Activated CD4-positive, alpha-beta T cell treated with anti-CD3 and anti-CD28 coated beads, Interleukin-2, amount 50 U/mL, for 1 hour (primary cell): Measurements from ENCODE around the gene CLBA1.
"Not testable (repeated sequence)": the region's sequence is repeated elsewhere in the genome, so short reads cannot be mapped to it uniquely, and the experiment has no call there.

Experiments used
- DNase-seq: peaks from one replicate; pipeline ENCODE4 v3.0.0-alpha.2; 2020

The CLBA1 gene

DNA sequence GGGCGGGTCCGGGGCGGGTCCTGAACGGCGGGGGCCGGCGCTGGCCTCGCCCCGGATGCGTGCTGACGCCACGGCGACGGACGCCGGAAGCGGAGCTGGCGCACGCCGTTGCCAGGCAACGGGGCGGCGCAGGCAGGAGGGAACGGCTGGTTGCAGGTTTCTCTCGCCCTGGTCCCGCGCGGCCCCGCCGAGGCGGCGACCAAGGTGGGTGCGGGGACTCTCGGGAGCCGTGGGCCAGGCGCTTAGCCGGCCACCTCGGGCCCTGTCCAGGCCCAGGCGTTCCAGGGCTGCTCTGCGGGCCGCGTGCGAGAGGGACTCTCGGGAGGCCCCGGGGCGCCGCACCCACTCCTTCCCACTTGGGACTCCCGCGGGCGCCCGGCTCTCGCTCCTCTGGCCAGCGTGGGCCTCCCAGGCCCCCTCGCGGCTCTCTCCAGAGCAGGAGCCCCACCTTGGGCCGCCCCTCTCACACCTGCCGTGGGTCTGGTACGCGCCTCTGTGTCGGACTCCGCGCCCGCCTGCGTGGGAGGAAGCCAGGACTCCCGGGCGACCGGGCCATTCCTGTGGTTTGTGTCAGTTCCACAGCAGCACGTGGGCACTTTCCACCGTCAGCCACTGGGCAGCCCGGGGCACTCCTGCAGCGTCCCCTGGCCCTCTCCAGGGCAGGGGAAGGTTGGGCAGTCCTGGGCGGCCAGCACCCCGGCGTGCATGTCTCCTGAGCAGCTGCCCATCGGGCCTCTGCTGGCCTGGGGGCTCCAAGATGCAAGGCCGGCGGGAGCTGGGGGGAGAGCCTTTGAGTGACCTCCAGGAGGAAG is at the start of gene CLBA1:
Gene CLBA1, plus strand, starts transcription at position 114 of the 812 bp plus-strand sequence. Its CDS starts 644 bp downstream, at position 758.
- peak; percentile 83 for DNase-seq

DNA sequence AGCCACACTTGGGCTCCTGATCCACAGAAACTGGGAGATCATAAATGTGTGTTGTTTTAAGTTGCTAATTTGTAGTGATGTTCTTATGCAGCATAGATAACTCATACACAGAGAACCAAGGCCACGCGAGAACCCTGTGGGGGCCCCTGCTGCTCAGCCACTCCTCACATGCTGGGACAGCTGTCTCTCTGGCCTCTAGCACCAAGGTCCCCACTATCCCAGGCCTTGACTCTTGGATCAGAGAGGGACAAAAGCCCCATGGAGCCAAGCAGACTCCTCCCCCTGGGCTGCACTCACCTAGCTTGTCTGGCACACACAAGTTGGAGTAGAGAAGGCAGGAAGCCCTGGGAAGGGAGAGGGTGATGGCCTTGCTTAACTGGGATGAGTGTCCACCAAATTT is 49.6 kb upstream of the CLBA1 start:
- no peak for DNase-seq

DNA sequence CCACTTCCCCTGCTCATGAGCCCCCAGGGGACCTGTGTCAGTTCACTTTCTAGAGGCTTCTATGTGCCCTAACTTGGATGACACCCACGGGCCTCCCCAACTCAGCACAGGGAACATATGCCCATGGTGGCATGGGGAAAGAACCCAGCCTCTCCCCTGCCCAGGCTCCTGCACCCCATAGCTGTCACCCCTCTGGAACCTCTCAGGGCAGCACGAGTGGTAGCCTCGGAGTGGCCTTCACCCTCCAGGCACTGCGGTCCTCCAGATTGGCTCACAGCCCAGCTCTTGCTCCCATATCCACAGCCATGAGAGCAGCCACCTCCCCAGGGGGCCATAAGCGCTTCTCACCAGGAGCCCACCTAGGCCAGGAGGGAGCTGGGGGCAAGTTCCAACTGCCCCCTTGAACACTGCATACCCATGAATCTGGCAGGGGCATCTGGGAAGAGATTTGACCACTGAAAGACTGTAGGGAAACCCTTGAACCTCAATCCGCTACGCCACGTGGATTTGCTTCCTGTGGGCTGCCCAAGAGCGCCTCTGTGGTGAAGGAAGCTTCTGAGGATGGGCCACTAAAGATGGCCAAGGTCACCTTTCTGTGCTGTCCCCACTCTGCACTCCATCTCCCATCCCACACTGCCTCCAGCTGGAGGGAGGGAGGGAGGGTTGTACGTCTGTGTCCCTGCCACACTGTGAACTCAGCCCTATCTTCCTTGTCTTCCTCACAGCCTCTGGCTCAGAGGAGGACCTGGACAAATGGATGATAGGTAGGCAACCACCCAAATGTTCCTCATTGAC is 49.0 kb upstream of the CLBA1 start:
- no peak for DNase-seq

DNA sequence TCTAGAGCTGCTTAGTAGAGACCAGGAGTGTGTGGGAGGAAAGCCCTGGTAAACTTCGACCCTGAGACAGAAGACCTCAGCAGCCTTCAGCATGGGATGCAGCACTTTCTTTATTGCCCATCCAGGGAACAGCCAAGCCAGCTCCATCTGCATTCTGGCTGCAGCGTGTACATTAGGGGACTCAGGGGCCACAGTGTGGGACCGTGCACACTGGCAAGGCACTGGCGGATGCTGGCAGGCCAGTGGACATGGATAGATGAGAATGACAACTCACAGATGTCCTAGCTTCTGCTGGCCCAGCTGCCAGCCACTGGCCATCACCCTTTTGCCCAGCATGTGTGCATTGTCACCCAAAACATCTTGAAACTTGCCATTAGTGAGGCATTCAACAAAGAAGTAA is 48.4 kb upstream of the CLBA1 start:
- DNase-seq, result no peak

DNA sequence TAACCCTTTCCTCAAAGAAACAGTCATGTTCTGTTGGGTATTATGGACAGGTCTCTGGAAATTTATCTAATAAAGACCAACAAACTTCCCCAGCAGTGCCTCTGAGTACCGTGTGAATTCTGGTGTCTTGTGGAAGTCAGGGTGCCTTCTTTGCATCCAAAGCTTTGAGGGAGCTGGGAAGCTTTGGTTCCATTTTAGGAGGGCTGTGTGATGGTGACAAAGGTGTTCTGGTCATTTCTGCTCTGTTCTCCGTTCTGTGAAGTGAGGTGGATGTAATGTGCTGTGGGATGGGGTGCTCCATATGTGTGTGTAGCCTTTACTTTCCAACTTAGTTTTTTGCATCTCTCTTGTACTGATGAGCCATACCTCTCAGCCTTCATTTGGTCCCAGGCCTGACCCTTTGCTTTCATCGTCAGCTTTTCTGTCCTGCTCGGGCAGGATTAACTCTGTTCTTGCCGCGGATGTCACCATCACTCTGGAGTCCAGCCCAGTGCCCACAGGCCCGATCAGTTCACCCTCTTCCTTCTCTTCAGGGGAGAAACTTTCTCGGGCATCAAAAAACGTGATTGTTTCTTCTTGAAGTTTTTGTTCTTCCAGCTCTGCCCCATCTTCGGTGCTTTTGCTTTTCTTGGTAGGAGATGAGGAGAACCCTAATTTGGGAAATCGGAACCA is 47.8 kb upstream of the CLBA1 start:
- no peak for DNase-seq

DNA sequence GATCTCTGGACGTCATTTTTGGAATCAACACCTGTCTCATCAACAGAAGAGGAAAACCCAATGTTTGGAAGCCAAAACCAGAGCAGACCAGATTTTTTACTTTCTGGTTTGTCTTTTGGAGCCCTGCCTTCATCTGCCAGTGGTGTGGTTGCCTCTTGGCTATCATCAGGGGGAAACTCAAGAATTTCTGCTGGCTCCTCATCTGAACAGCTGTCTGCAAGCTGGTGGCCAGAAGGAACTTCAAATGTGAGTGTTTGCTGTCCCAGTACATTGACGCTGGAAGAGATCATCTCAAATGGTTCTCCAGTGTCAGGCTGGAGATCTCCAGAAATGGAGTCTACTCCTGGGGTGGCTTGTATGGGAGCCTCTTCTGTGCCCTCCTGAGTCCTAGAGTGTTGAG is 47.2 kb upstream of the CLBA1 start:
- DNase-seq, result no peak

DNA sequence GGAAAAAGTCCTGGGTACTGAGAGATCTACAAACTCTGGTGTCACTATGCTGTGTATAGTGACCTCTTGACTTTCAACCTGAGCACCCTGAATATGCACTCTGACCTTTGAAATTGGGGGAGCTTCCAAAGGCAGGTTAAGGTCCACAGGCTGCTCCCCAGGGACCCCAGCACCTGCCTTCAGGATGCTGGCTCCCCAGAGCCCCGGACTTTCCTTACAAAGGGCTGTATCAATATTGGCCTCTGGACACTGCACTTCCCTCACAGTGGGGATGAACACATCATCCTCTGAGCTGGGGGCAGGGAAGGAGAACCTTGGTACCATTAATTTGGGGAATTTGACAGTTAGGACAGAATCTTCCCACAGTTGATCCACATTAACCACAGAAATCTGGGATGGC is 46.6 kb upstream of the CLBA1 start:
- DNase-seq, result no peak

DNA sequence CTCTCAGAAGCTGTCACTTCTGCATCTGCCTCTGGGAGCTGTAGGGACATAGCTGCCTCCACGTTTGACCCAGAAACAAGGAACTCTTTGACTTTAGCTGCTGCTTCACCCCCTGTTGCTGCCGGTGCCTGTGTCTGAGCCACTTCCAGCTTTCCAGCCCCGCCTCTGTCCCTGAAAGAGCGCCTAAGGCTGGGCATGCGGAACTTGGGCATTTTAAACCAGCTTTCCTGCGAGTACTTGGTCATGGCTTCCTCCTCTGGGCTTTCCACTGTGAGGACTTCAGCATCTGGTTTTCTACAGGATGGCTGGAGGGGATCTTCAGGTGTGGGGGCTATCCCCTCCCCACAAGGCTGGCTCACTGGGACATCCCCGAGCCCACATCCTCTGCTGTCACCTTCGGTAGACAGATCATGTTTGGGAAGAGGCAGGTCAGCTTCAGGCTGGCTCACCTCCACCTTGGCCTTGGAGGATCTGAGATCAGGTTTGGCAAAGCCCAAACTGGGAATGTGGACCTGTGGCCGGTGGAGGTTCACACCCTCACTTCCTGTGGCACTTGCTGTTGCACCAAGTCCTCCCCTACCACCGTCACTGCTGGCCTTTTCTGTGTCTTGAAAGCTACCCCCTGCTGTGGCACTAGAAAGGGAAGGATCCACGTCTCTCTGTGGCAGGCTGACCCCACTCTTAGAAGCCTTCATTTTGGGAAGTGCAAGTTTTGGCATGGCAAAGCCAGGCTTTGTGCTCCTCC is 45.8 kb upstream of the CLBA1 start:
- DNase-seq, result no peak

DNA sequence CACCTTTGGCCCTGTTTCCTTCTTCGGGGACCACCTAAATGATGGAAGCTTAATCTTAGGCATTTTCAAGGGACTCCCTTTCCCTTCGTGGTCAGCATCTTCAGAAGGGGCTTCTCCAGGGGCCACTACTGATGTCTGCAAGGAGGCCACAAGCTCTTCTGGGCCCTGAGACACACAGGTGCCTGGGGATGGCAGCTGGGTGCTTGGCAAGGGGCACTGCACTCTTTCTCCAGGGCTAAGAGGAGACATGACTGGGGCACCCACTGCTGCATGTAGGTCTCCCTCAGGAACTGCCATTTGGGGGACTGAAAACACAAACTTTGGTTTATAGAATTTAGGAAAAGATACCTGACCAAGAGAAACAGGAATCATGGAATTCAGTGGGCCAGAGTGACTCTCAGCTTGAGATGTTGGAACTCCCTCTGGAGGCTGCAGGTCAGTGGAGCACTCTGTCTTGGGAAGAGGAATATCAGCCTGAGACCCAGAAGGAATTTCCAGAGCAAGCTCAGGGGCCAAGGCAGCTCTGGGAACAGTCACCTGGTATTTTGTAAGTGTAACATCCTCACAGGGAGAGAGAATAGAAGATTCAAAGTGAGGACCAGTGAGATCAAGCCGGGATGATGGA is 45.0 kb upstream of the CLBA1 start:
- no peak for DNase-seq

DNA sequence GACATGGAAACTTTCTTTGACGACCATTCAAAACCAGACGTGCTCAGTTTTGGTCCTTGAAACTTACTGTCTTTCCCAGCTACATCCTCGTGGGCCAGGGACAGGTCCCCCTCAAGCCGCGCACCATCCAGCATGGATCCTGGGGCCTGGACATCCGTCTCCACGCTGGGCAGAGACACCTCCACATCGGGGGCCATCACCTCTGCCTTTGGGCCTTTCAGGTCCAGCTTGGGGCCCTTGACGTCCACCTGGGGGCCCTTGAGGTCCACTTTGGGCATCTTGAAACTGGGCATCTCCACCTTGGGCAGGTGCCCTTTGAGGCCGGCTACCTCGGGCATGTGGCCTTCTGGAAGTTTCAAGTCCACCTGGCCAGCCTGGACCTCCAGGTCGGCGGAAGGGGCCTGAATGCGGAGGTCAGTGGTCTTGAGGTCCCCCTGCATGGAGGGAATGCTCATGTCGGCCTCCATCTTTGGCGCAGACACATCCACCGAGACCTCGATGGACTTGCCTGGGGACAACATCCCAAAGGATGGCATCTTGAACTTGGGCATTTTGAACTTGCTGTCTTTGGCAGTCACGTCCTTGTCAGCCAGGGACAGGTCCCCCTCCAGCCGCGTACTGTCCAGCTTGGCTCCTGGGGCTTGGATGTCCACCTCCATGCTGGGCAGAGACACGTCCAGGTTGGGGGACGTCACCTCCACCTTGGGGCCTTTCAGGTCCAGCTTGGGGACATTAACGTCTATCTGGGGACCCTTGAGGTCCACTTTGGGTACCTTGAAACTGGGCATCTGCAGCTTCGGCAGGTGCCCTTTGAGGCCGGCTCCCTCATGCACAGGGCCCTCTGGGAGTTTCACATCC is 43.9 kb upstream of the CLBA1 start:
- DNase-seq, result no peak

DNA sequence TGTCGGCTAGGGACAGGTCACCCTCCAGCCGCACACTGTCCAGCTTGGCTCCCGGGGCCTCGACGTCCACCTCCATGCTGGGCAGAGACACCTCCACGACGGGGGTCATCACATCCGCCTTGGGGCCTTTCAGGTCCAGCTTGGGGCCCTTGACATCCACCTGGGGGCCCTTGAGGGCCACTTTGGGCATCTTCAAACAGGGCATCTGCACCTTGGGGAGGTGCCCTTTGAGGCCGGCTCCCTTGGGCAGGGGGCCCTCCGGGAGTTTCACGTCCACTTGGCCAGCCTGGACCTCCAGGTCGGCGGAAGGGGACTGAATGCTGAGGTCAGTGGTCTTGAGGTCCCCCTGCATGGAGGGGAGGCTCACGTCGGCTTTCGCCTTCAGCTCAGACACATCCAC is 43.0 kb upstream of the CLBA1 start:
- no peak for DNase-seq

DNA sequence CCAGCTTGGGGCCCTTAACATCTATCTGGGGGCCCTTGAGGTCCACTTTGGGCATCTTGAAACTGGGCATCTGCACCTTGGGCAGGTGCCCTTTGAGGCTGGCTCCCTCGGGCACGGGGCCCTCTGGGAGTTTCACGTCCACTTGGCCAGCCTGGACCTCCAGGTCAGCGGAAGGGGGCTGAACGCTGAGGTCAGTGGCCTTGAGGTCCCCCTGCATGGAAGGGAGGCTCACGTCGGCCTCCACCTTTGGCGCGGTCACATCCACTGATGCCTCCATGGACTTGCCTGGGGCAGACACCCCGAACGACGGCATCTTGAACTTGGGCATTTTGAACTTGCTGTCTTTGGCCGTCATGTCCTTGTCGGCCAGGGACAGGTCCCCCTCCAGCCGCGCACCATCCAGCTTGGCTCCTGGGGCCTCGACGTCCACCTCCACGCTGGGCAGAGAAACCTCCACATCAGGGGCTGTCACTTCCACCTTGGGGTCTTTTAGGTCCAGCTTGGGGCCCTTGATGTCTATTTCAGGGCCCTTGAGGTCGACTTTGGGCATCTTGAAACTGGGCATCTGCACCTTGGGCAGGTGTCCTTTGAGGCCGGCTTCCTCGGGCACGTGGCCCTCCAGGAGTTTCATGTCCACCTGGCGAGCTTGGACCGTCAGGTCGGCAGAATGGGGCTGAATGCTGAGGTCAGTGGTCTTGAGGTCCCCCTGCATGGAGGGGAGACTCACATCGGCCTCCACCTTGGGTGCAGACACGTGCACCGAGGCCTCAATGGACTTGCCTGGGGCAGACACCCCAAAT is 42.2 kb upstream of the CLBA1 start:
- not testable (repeated sequence) for DNase-seq

DNA sequence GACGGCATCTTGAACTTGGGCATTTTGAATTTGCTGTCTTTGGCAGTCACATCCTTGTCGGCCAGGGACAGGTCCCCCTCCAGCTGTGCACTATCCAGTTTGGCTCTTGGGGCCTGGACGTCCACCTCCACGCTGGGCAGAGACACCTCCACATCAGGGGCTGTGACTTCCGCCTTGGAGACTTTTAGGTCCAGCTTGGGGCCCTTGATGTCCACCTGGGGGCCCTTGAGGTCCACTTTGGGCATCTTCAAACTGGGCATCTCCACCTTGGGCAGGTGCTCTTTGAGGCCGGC is 41.6 kb upstream of the CLBA1 start:
- DNase-seq, result not testable (repeated sequence)

DNA sequence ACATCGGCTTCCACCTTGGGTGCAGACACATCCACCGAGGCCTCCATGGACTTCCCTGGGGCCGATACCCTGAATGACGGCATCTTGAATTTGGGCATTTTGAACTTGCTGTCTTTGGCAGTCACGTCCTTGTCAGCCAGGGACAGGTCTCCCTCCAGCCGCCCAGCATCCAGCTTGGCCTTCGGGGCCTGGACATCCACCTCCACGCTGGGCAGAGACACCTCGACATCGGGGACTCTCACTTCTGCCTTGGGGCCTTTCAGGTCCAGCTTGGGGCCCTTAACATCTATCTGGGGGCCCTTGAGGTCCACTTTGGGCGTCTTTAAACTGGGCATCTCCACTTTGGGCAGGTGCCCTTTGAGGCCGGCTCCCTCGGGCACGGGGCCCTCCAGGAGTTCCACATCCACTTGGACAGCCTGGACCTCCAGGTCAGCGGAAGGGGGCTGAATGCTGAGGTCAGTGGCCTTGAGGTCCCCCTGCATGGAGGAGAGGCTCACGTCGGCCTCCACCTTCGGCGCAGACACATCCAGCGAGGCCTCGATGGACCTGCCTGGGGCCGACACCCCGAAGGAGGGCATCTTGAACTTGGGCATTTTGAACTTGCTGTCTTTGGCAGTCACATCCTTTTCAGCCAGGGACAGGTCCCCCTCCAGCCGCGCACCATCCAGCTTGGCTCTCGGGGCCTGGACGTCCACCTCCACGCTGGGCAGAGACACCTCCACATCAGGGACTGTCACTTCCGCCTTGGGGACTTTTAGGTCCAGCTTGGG is 41.0 kb upstream of the CLBA1 start:
- DNase-seq, result not testable (repeated sequence)

DNA sequence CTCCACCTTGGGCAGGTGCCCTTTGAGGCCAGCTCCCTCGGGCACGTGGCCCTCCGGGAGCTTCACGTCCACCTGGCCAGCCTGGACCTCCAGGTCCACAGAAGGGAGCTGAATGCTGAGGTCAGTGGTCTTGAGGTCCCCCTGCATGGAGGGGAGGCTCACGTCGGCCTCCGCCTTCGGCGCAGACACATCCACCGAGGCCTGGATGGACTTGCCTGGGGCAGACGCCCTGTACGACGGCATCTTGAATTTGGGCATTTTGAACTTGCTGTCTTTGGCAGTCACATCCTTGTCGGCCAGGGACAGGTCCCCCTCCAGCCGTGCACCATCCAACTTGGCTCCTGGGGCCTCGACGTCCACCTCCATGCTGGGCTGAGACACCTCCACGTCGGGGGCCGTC is 40.3 kb upstream of the CLBA1 start:
- not testable (repeated sequence) for DNase-seq

DNA sequence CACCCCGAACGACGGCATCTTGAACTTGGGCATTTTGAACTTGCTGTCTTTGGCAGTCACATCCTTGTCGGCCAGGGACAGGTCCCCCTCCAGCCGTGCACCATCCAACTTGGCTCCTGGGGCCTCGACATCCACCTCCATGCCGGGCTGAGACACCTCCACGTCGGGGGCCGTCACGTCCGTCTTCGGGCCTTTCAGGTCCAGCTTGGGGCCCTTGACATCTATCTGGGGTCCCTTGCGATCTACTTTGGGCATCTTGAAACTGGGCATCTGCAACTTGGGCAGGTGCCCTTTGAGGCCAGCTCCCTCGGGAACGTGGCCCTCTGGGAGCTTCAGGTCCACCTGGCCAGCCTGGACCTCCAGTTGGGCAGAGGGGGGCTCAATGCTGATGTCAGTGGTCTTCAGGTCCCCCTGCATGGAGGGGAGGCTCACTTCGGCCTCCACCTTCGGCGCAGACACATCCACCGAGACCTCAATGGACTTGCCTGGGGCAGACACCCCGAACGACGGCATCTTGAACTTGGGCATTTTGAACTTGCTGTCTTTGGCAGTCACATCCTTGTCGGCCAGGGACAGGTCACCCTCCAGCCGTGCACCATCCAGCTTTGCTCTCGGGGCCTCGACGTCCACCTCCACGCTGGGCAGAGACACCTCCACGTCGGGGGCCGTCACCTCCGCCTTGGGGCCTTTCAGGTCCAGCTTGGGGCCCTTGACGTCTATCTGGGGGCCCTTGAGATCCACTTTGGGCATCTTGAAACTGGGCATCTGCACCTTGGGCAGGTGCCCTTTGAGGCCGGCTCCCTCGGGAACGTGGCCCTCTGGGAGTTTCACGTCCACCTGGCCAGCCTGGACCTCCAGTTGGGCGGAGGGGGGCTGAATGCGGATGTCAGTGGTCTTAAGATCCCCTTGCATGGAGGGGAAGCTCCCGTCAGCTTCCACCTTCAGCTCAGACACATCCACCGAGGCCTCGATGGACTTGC is 39.3 kb upstream of the CLBA1 start:
- not testable (repeated sequence) for DNase-seq

DNA sequence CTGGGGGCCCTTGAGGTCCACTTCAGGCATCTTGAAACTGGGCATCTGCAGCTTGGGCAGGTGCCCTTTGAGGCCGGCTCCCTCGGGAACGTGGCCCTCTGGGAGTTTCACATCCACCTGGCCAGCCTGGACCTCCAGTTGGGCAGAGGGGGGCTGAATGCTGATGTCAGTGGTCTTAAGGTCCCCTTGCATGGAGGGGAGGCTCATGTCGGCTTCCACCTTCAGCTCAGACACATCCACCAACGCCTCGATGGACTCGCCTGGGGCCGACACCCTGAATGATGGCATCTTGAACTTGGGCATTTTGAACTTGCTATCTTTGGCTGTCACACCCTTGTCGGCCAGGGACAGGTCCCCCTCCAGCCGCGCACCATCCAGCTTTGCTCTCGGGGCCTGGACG is 38.4 kb upstream of the CLBA1 start:
- not testable (repeated sequence) for DNase-seq

DNA sequence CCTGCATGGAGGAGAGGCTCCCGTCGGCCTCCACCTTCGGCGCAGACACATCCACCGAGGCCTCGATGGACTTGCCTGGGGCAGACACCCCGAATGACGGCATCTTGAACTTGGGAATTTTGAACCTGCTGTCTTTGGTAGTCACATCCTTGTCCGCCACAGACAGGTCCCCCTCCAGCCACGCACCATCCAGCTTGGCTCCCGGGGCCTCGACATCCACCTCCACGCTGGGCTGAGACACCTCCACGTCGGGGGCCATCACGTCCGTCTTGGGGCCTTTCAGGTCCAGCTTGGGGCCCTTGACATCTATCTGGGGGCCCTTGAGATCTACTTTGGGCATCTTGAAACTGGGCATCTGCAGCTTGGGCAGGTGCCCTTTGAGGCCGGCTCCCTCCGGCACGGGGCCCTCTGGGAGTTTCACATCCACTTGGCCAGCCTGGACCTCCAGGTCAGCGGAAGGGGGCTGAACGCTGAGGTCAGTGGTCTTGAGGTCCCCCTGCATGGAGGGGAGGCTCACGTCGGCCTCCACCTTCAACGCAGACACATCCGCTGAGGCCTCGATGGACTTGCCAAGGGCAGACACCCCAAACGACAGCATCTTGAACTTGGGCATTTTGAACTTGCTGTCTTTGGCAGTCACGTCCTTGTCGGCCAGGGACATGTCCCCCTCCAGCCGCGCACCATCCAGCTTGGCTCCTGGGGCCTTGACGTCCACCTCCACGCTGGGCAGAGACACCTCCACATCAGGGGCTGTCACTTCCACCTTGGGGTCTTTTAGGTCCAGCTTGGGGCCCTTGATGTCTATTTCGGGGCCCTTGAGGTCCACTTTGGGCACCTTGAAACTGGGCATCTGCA is 37.5 kb upstream of the CLBA1 start:
- DNase-seq, result not testable (repeated sequence)
